CD4-positive, CD25-positive, alpha-beta regulatory T cell (primary cell): ENCODE measurements around the gene CNIH2. TPM values are rescaled to one million over a fixed set of nuclear protein-coding genes. Genes with fewer than 3 reads are reported as not detected.

Source experiments
- ATAC-seq, 2 donors: fragments of 150-1000 bp; cut with Tn5 transposase; one replicate each; pipeline ENCODE4 v1.10.0; 2021; ENCODE audit warnings: low read depth in 2 of 2, moderate number of reproducible peaks in 2 of 2, moderate library complexity in 1 of 2
- DNase-seq, 3 donors: peaks; one replicate each; pipeline versions ENCODE4 v3.0.0 to v3.0.0-alpha.2; 2012 to 2022; ENCODE audit warnings: mixed read lengths in 1 of 3
- H3K27ac ChIP-seq: one replicate; pipeline ENCODE4 v1.7.0; 2013; ENCODE audit warnings: mild to moderate bottlenecking, low read length; ENCODE audit not compliant: insufficient read depth, poor library complexity, severe bottlenecking
- H3K27me3 ChIP-seq: one replicate; pipeline ENCODE4 v1.7.0; 2013; ENCODE audit warnings: low read length; ENCODE audit not compliant: control insufficient read depth, insufficient read depth
- H3K36me3 ChIP-seq: one replicate; pipeline ENCODE4 v1.7.0; 2013; ENCODE audit warnings: mild to moderate bottlenecking, low read length, moderate library complexity; ENCODE audit not compliant: control insufficient read depth, insufficient read depth
- H3K4me1 ChIP-seq: 2 replicates; pipeline ENCODE4 v1.7.0; 2013; ENCODE audit warnings: mild to moderate bottlenecking, low read length; ENCODE audit not compliant: insufficient read depth, control insufficient read depth, poor library complexity, severe bottlenecking
- H3K4me3 ChIP-seq: one replicate; pipeline ENCODE4 v1.7.0; 2013; ENCODE audit warnings: low read depth, mild to moderate bottlenecking, low read length, moderate library complexity
- H3K9me3 ChIP-seq, 2 experiments: 1 replicate in 1 of 2; 2 replicates in 1 of 2; pipeline ENCODE4 v1.7.0; 2013; ENCODE audit warnings: low read length in 2 of 2, mild to moderate bottlenecking in 1 of 2, moderate library complexity in 1 of 2; ENCODE audit not compliant: control insufficient read depth in 2 of 2
- H3K27ac Mint-ChIP-seq, 3 donors: one replicate each; pipeline ENCODE4 v1.8.0; 2020 to 2022; ENCODE audit warnings: mild to moderate bottlenecking in 3 of 3, mixed read lengths in 3 of 3, moderate library complexity in 2 of 3
- H3K27me3 Mint-ChIP-seq: one replicate; pipeline ENCODE4 v1.8.0; 2022; ENCODE audit warnings: mild to moderate bottlenecking, mixed read lengths
- H3K36me3 Mint-ChIP-seq: one replicate; pipeline ENCODE4 v1.8.0; 2020; ENCODE audit warnings: mixed read lengths
- H3K4me1 Mint-ChIP-seq, 4 donors: one replicate each; pipeline ENCODE4 v1.8.0; 2020 to 2022; ENCODE audit warnings: mixed read lengths in 4 of 4, mild to moderate bottlenecking in 1 of 4
- H3K4me3 Mint-ChIP-seq, 4 donors: one replicate each; pipeline ENCODE4 v1.8.0; 2020 to 2022; ENCODE audit warnings: mild to moderate bottlenecking in 4 of 4, mixed read lengths in 4 of 4, moderate library complexity in 3 of 4
- H3K9me3 Mint-ChIP-seq, 7 donors: one replicate each; pipeline ENCODE4 v1.8.0; 2020 to 2022; ENCODE audit warnings: mixed read lengths in 7 of 7, mild to moderate bottlenecking in 3 of 7, moderate library complexity in 2 of 7
- polyA plus RNA-seq, 4 donors: library from polyadenylated mRNA; unstranded; fragments of 300-500 nt; fragmentation: Illumina TruSeq; gene quantifications; one replicate each; pipeline ENCODE4 v1.2.3, GENCODE V29; 2021
- total RNA-seq: library from RNA; stranded (reverse); gene quantifications from one replicate; pipeline ENCODE4 v1.2.3, GENCODE V29; 2022

Gene CNIH2
- total and polyA plus RNA-seq, 5 donors from 2014 or later = 4.5 TPM; not detected in 4

- H3K4me3 ChIP-seq = no peak overlapping the region
- ATAC-seq (no peak), DNase-seq (no peak)
- H3K27me3 ChIP-seq = no peaks in the 10 kb centered on the region
- H3K4me1 ChIP-seq = peaks cover 26% of the 10 kb centered on the region
- peaks cover 25% of the 10 kb centered on the region for H3K36me3 ChIP-seq
- peak overlapping the region; percentile 99 for H3K27ac ChIP-seq
- peaks cover 5% of the 10 kb centered on the region for H3K27me3 Mint-ChIP-seq
- H3K27ac Mint-ChIP-seq = peak overlapping the region in 2 of 3 donors; percentile 7 to 78
- peak overlapping the region; percentile 40 to 94 (median 62) for H3K4me3 Mint-ChIP-seq
- peaks cover 10% of the 10 kb centered on the region for H3K36me3 Mint-ChIP-seq
- H3K9me3 Mint-ChIP-seq = peaks cover 0 to 2% (median 0%) of the 10 kb centered on the region in 7 donors
- peaks cover 0 to 31% (median 16%) of the 10 kb centered on the region in 4 donors for H3K4me1 Mint-ChIP-seq
- no peaks in the 10 kb centered on the region for H3K9me3 ChIP-seq
Observed at GRCh38 chr11:66259225-66259624, 18.8 kb upstream of the CNIH2 start.

GRCh38 chr11:66259956-66260355 lies 18.0 kb upstream of the CNIH2 start:
- peak overlapping the region in 3 of 4 donors; percentile 40 to 94 (median 60) for H3K4me3 Mint-ChIP-seq
- H3K36me3 ChIP-seq = peaks cover 27% of the 10 kb centered on the region
- H3K4me1 ChIP-seq = peaks cover 26% of the 10 kb centered on the region
- H3K36me3 Mint-ChIP-seq = peaks cover 10% of the 10 kb centered on the region
- H3K27me3 Mint-ChIP-seq = peaks cover 5% of the 10 kb centered on the region
- no peaks in the 10 kb centered on the region for H3K27me3 ChIP-seq
- DNase-seq (no peak), ATAC-seq (no peak)
- H3K9me3 Mint-ChIP-seq = no peaks in the 10 kb centered on the region
- H3K27ac ChIP-seq = no peak overlapping the region
- no peaks in the 10 kb centered on the region for H3K9me3 ChIP-seq
- no peak overlapping the region for H3K4me3 ChIP-seq
- H3K4me1 Mint-ChIP-seq = peaks cover 0 to 31% (median 16%) of the 10 kb centered on the region in 4 donors
- H3K27ac Mint-ChIP-seq = peak overlapping the region in 2 of 3 donors; percentile 31 to 78

GRCh38 chr11:66261578-66261977 lies 16.4 kb upstream of the CNIH2 start:
- Mint-ChIP-seq H3K9me3 (no peaks in the 10 kb centered on the region), H3K27ac (no peak overlapping the region), H3K36me3 (peaks cover 10% of the 10 kb centered on the region), H3K4me3 (peak overlapping the region in 1 of 4 donors; percentile 29), H3K4me1 (peaks cover 0 to 19% (median 15%) of the 10 kb centered on the region in 4 donors), H3K27me3 (peaks cover 5% of the 10 kb centered on the region)
- no peak overlapping the region for H3K4me3 ChIP-seq
- no peak overlapping the region for H3K27ac ChIP-seq
- no peaks in the 10 kb centered on the region for H3K9me3 ChIP-seq
- H3K27me3 ChIP-seq = no peaks in the 10 kb centered on the region
- no peak for DNase-seq
- peaks cover 20% of the 10 kb centered on the region for H3K4me1 ChIP-seq
- peaks cover 27% of the 10 kb centered on the region for H3K36me3 ChIP-seq
- ATAC-seq = no peak

GRCh38 chr11:66262191-66262590 lies 15.8 kb upstream of the CNIH2 start:
- Histone ChIP-seq H3K27me3 (no peaks in the 10 kb centered on the region), H3K9me3 (no peaks in the 10 kb centered on the region), H3K36me3 (peaks cover 27% of the 10 kb centered on the region), H3K4me1 (peaks cover 18% of the 10 kb centered on the region), H3K27ac (no peak overlapping the region), H3K4me3 (no peak overlapping the region)
- Mint-ChIP-seq H3K36me3 (peaks cover 10% of the 10 kb centered on the region), H3K27me3 (peaks cover 5% of the 10 kb centered on the region), H3K4me1 (peaks cover 0 to 18% (median 12%) of the 10 kb centered on the region in 4 donors), H3K27ac (no peak overlapping the region), H3K9me3 (no peaks in the 10 kb centered on the region), H3K4me3 (peak overlapping the region in 2 of 4 donors; percentile 38 to 63)
- DNase-seq (no peak), ATAC-seq (no peak)

- peaks cover 5% of the 10 kb centered on the region for H3K27me3 Mint-ChIP-seq
Observed at GRCh38 chr11:66262696-66263095, 15.3 kb upstream of the CNIH2 start.

GRCh38 chr11:66263231-66263630 lies 14.7 kb upstream of the CNIH2 start:
- no peaks in the 10 kb centered on the region for H3K27me3 ChIP-seq
- H3K27ac ChIP-seq = no peak overlapping the region
- ATAC-seq = no peak
- H3K9me3 ChIP-seq = no peaks in the 10 kb centered on the region
- peaks cover 21% of the 10 kb centered on the region for H3K4me1 ChIP-seq
- H3K36me3 ChIP-seq = peaks cover 27% of the 10 kb centered on the region
- no peak overlapping the region for H3K27ac Mint-ChIP-seq
- no peaks in the 10 kb centered on the region for H3K9me3 Mint-ChIP-seq
- H3K36me3 Mint-ChIP-seq = peaks cover 10% of the 10 kb centered on the region
- H3K4me1 Mint-ChIP-seq = peaks cover 0 to 25% (median 17%) of the 10 kb centered on the region in 4 donors
- peaks cover 7% of the 10 kb centered on the region for H3K27me3 Mint-ChIP-seq
- H3K4me3 ChIP-seq = no peak overlapping the region
- no peak for DNase-seq
- peak overlapping the region in 2 of 4 donors; percentile 63 to 74 for H3K4me3 Mint-ChIP-seq

More at GRCh38 chr11:66262696-66263095, 15.3 kb upstream of the CNIH2 start:
- no peak for ATAC-seq
- peak overlapping the region in 1 of 3 donors; percentile 14 for H3K27ac Mint-ChIP-seq
- H3K9me3 ChIP-seq = no peaks in the 10 kb centered on the region
- H3K36me3 Mint-ChIP-seq = peaks cover 10% of the 10 kb centered on the region
- peaks cover 0 to 20% (median 13%) of the 10 kb centered on the region in 4 donors for H3K4me1 Mint-ChIP-seq
- peaks cover 20% of the 10 kb centered on the region for H3K4me1 ChIP-seq
- DNase-seq = no peak
- no peak overlapping the region for H3K27ac ChIP-seq
- no peaks in the 10 kb centered on the region for H3K27me3 ChIP-seq
- no peaks in the 10 kb centered on the region for H3K9me3 Mint-ChIP-seq
- H3K4me3 ChIP-seq = no peak overlapping the region
- peaks cover 27% of the 10 kb centered on the region for H3K36me3 ChIP-seq
- peak overlapping the region in 2 of 4 donors; percentile 63 to 74 for H3K4me3 Mint-ChIP-seq

GRCh38 chr11:66263785-66264184 lies 14.2 kb upstream of the CNIH2 start:
- Histone ChIP-seq H3K9me3 (no peaks in the 10 kb centered on the region), H3K4me3 (no peak overlapping the region), H3K4me1 (peaks cover 17% of the 10 kb centered on the region), H3K27ac (no peak overlapping the region), H3K27me3 (no peaks in the 10 kb centered on the region), H3K36me3 (peaks cover 27% of the 10 kb centered on the region)
- ATAC-seq (no peak), DNase-seq (no peak)
- H3K27me3 Mint-ChIP-seq = peaks cover 12% of the 10 kb centered on the region
- H3K9me3 Mint-ChIP-seq = no peaks in the 10 kb centered on the region
- peak overlapping the region in 1 of 4 donors; percentile 63 for H3K4me3 Mint-ChIP-seq
- peaks cover 0 to 22% (median 17%) of the 10 kb centered on the region in 4 donors for H3K4me1 Mint-ChIP-seq
- no peak overlapping the region for H3K27ac Mint-ChIP-seq
- H3K36me3 Mint-ChIP-seq = peaks cover 10% of the 10 kb centered on the region

GRCh38 chr11:66264383-66264782 lies 13.6 kb upstream of the CNIH2 start:
- Histone ChIP-seq H3K9me3 (no peaks in the 10 kb centered on the region), H3K27ac (no peak overlapping the region), H3K27me3 (no peaks in the 10 kb centered on the region), H3K4me3 (no peak overlapping the region), H3K4me1 (peaks cover 20% of the 10 kb centered on the region), H3K36me3 (peaks cover 27% of the 10 kb centered on the region)
- H3K4me3 Mint-ChIP-seq = peak overlapping the region in 1 of 4 donors; percentile 16
- H3K27me3 Mint-ChIP-seq = peaks cover 13% of the 10 kb centered on the region
- ATAC-seq = no peak
- H3K9me3 Mint-ChIP-seq = no peaks in the 10 kb centered on the region
- H3K36me3 Mint-ChIP-seq = peaks cover 4% of the 10 kb centered on the region
- DNase-seq = no peak
- H3K27ac Mint-ChIP-seq = peak overlapping the region in 2 of 3 donors; percentile 26 to 54
- H3K4me1 Mint-ChIP-seq = peaks cover 0 to 20% (median 15%) of the 10 kb centered on the region in 4 donors
